Measurements from ENCODE around the gene SUSD1.

The SUSD1 gene

DNA sequence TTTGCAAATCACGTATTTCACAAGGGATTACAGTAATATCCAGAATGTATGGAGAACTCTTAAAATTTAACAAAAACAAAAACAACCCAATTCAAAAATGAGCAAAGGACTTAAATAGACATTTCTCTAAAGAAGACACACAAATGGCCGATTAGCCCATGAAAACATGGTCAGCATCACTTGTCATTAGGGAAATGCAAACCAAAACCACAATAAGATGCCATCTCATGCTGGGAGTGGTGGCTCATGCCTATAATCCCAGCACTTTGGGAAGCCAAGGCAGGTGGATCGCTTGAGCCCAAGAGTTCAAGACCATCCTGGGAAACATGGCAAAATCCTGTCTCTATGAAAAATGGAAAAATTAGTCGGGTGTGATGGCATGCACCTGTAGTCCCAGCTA, 120.2 kb downstream of the SUSD1 start:
- H3K4me3 ChIP-seq (ENCODE audit: low read depth in 1 of 2, low read length in 2 of 2), result no peak overlapping the region
- no peaks in the 10 kb centered on the region for H3K4me1 ChIP-seq (ENCODE audit: insufficient read depth, low read length)
- H3K9ac ChIP-seq (ENCODE audit: low read depth, low read length), result no peak overlapping the region
- no peaks in the 10 kb centered on the region for H4K20me1 ChIP-seq (ENCODE audit: insufficient read depth, low read length)
- no peak overlapping the region for H2AFZ ChIP-seq (ENCODE audit: low read depth, low read length)
- H3K79me2 ChIP-seq (ENCODE audit: insufficient read depth, low read length), result no peaks in the 10 kb centered on the region
- H3K27me3 ChIP-seq (ENCODE audit: insufficient read depth, low read length, poor library complexity), result no peaks in the 10 kb centered on the region
- TF ChIP-seq EZH2 (IDR thresholded peaks at IDR 0.05; ENCODE audit: borderline replicate concordance, low read depth, low read length, severe bottlenecking), result no peak
- no peak for TF ChIP-seq CTCF (IDR thresholded peaks at IDR 0.05; ENCODE audit: borderline replicate concordance, extremely low read depth, low read length, poor library complexity, severe bottlenecking)
- peaks cover 2% of the 10 kb centered on the region; the same call in 1 of the 2 replicates for H3K36me3 ChIP-seq (ENCODE audit: insufficient read depth, low read length)
- H3K9me3 ChIP-seq (ENCODE audit: insufficient read depth, low read length, severe bottlenecking), result no peaks in the 10 kb centered on the region
- H3K27ac ChIP-seq (ENCODE audit: low read length), result no peak overlapping the region
- DNase-seq (no peak), ATAC-seq (ENCODE audit: insufficient read depth, low read depth) (no peak)
- H3K4me2 ChIP-seq (ENCODE audit: insufficient read depth, low read length), result no peak overlapping the region

DNA sequence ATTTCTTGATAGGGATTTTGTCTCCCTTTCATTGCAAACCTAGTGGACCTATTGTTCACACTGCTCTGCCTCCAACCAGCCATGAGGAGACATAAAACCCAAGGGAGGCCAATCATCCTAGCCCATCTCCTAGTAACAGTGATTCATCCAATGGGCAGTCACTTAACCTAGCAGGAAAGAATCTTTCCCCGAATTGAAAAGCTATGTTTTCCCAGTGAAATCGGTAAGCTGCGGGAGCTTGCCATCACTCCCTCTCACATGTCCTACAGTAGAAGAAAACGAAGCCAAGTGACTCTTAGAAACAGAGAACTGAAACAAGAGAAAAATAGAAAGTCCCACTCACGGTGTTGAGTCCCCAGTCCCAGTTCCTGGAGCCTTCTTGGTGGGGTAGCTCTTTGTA, 123.3 kb downstream of the SUSD1 start:
- no peak overlapping the region for H3K27ac ChIP-seq (ENCODE audit: low read length)
- no peak for DNase-seq
- H3K9me3 ChIP-seq (ENCODE audit: insufficient read depth, low read length, severe bottlenecking), result no peaks in the 10 kb centered on the region
- H4K20me1 ChIP-seq (ENCODE audit: insufficient read depth, low read length), result no peaks in the 10 kb centered on the region
- H3K27me3 ChIP-seq (ENCODE audit: insufficient read depth, low read length, poor library complexity), result no peaks in the 10 kb centered on the region
- TF ChIP-seq EZH2 (IDR thresholded peaks at IDR 0.05; ENCODE audit: borderline replicate concordance, low read depth, low read length, severe bottlenecking), result no peak
- no peak for TF ChIP-seq CTCF (IDR thresholded peaks at IDR 0.05; ENCODE audit: borderline replicate concordance, extremely low read depth, low read length, poor library complexity, severe bottlenecking)
- H3K4me3 ChIP-seq (ENCODE audit: low read depth in 1 of 2, low read length in 2 of 2), result no peak overlapping the region
- no peak overlapping the region for H3K4me2 ChIP-seq (ENCODE audit: insufficient read depth, low read length)
- H3K4me1 ChIP-seq (ENCODE audit: insufficient read depth, low read length), result no peaks in the 10 kb centered on the region
- no peaks in the 10 kb centered on the region for H3K79me2 ChIP-seq (ENCODE audit: insufficient read depth, low read length)
- no peak for ATAC-seq (ENCODE audit: insufficient read depth, low read depth)
- no peak overlapping the region for H3K9ac ChIP-seq (ENCODE audit: low read depth, low read length)
- H2AFZ ChIP-seq (ENCODE audit: low read depth, low read length), result no peak overlapping the region
- no peaks in the 10 kb centered on the region for H3K36me3 ChIP-seq (ENCODE audit: insufficient read depth, low read length)

DNA sequence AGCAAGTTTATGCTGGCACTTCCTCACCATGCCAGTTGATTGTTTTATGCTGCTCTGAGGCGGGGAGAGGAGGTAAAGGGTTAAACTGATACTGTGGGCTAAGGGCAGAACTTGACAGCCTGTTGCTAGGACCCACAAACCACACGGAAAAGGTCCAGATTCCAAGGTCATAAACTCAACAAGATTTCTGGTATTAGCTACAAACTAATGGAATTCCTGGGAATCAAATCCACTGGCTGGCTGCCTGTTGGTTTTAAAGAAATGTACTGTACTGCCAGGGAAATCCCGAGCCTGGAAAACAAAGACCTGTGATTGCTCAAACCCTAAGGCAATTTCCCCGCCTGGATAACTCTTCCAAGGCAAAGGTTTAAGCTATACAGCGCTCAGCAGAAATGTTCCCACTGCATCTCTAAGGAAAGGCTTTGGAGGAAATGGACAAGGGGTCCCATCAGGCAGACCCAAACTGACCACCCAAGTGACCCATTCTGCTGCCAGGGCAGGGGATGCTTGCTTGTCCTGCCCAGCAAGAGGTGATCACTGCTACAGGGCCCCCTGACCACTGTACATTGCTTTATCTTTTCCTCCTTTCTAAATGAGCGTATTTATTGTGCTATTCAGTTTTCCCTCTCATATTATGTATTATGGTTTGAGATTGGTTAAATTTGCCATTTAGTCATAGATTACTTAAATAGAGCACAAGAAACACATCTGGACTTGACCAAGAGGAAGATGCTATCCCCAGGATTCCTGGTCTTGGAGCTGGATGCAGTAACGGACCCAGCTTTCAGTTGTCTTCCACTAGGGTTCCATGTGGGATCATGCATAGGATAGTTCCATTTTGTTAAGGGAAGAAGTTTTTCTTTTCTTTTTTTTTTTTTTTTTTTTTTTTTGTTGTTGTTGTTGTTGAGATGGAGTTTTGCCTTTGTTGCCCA, 124.3 kb downstream of the SUSD1 start:
- Histone ChIP-seq H4K20me1 (ENCODE audit: insufficient read depth, low read length) (no peaks in the 10 kb centered on the region), H3K36me3 (ENCODE audit: insufficient read depth, low read length) (no peaks in the 10 kb centered on the region), H3K4me2 (ENCODE audit: insufficient read depth, low read length) (no peak overlapping the region), H3K4me1 (ENCODE audit: insufficient read depth, low read length) (no peaks in the 10 kb centered on the region), H3K9ac (ENCODE audit: low read depth, low read length) (no peak overlapping the region), H3K9me3 (ENCODE audit: insufficient read depth, low read length, severe bottlenecking) (no peaks in the 10 kb centered on the region), H2AFZ (ENCODE audit: low read depth, low read length) (no peak overlapping the region), H3K27me3 (ENCODE audit: insufficient read depth, low read length, poor library complexity) (no peaks in the 10 kb centered on the region), H3K27ac (ENCODE audit: low read length) (no peak overlapping the region), H3K4me3 (ENCODE audit: low read depth in 1 of 2, low read length in 2 of 2) (no peak overlapping the region), H3K79me2 (ENCODE audit: insufficient read depth, low read length) (no peaks in the 10 kb centered on the region)
- DNase-seq, result no peak
- no peak for ATAC-seq (ENCODE audit: insufficient read depth, low read depth)
- TF ChIP-seq EZH2 (IDR thresholded peaks at IDR 0.05; ENCODE audit: borderline replicate concordance, low read depth, low read length, severe bottlenecking), result no peak
- no peak for TF ChIP-seq CTCF (IDR thresholded peaks at IDR 0.05; ENCODE audit: borderline replicate concordance, extremely low read depth, low read length, poor library complexity, severe bottlenecking)

All from DND-41 (cell line).